Vagina (tissue), 2 donors: Measurements from ENCODE around the gene HSPE1. TPM values are rescaled to one million over a fixed set of nuclear protein-coding genes. Genes with fewer than 3 reads are reported as not detected.

ENCODE experiments used
- DNase-seq, 2 donors: peaks; one replicate each; pipeline ENCODE4 v3.0.0-alpha.2; 2017; ENCODE audit errors: extremely low spot score in 2 of 2
- H3K27ac ChIP-seq: fragments of 200-600 bp; sonication (generic); one replicate; pipeline ENCODE4 v1.5.1; 2019
- H3K27me3 ChIP-seq: fragments of 200-600 bp; sonication (generic); one replicate; pipeline ENCODE4 v1.5.1; 2019
- H3K36me3 ChIP-seq, 2 donors: fragments of 200-600 bp; sonication (generic); one replicate each; pipeline ENCODE4 v1.5.1; 2017 to 2019
- H3K4me1 ChIP-seq: fragments of 200-600 bp; sonication (generic); one replicate; pipeline ENCODE4 v1.5.1; 2019
- H3K4me3 ChIP-seq, 2 donors: fragments of 200-600 bp; sonication (generic); 1 replicate in 1 of 2; 2 replicates in 1 of 2; pipeline ENCODE4 v1.5.1; 2016 to 2019
- H3K9me3 ChIP-seq: fragments of 200-600 bp; sonication (generic); one replicate; pipeline ENCODE4 v1.5.1; 2019
- POLR2A ChIP-seq, 2 donors: fragments of 450-650 bp; IDR thresholded peaks; one replicate each; pipeline ENCODE4 v1.6.1; 2017; ENCODE audit warnings: antibody characterized with exemption in 2 of 2, mild to moderate bottlenecking in 2 of 2, moderate library complexity in 2 of 2
- POLR2AphosphoS5 ChIP-seq, 2 donors: sonication (generic); formaldehyde crosslinking; IDR thresholded peaks; one replicate each; pipeline ENCODE4 v1.9.0; 2017; ENCODE audit warnings: antibody characterized with exemption in 2 of 2, mild to moderate bottlenecking in 2 of 2, low read depth in 1 of 2; ENCODE audit not compliant: insufficient read depth in 1 of 2
- intact Hi-C: fragments of 100-400 bp; cut with DNase I; formaldehyde crosslinking; loops from one replicate; pipeline ENCODE4 v1.15.1; 2023
- total RNA-seq: library from RNA; depleted of rRNA; stranded (reverse); fragments of >200 nt; gene quantifications from one replicate; pipeline ENCODE4 v1.2.3, GENCODE V29; 2016
- TF ChIP-seq, protein P1 (sequence below), 3 experiments: fragments of 450-650 bp in 2 of 3; fragments of 200-600 bp in 1 of 3; sonication (generic) in 1 of 3; IDR thresholded peaks; one replicate each; pipeline ENCODE4 v1.5.1; 2017 to 2019; ENCODE audit warnings: antibody characterized with exemption in 3 of 3, mild to moderate bottlenecking in 2 of 3, moderate library complexity in 2 of 3

Gene HSPE1
- total RNA-seq, 1 donor from 2014 or later = 39.0 TPM

DNA sequence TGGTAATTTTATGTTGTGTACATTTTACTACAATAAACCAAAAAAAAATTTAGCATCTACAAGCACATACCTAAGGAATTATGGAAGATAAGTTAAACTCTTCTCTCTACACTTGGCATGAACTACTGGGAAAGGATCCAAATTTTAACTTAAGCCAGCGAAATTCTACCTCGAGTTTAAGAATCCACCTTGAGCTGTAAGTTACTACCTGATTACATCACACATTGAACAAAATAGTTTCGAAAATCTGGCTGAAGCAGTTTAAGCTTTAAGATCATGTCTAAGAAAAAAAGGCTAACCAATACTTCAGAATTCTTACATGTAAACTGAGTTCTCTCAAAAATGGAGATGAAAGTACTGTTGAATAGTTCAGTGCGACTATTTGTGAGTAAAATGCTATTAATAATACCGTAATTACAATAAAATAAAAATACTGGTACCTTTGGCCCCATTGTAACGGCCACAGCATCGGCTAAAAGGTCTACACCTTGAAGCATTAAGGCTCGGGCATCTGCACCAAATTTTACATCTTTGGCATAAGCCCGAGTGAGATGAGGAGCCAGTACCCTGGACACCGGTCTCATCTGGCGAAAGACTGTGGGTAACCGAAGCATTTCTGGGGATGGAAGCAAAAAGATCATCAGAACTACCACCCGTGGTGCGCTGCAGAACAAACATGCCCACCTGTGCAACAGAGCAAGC is 1.8 kb upstream of the HSPE1 start:
- TF ChIP-seq, protein P1, sequence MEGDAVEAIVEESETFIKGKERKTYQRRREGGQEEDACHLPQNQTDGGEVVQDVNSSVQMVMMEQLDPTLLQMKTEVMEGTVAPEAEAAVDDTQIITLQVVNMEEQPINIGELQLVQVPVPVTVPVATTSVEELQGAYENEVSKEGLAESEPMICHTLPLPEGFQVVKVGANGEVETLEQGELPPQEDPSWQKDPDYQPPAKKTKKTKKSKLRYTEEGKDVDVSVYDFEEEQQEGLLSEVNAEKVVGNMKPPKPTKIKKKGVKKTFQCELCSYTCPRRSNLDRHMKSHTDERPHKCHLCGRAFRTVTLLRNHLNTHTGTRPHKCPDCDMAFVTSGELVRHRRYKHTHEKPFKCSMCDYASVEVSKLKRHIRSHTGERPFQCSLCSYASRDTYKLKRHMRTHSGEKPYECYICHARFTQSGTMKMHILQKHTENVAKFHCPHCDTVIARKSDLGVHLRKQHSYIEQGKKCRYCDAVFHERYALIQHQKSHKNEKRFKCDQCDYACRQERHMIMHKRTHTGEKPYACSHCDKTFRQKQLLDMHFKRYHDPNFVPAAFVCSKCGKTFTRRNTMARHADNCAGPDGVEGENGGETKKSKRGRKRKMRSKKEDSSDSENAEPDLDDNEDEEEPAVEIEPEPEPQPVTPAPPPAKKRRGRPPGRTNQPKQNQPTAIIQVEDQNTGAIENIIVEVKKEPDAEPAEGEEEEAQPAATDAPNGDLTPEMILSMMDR (IDR thresholded peaks at IDR 0.05) = no peak
- TF ChIP-seq POLR2AphosphoS5 (IDR thresholded peaks at IDR 0.05; ENCODE audit: insufficient read depth in 1 of 2, low read depth in 1 of 2) (no peak), POLR2A (IDR thresholded peaks at IDR 0.05) (no peak)
- DNase-seq = no peak
- Histone ChIP-seq H3K4me1 (peaks cover 53% of the 10 kb centered on the region), H3K36me3 (peaks cover 0 to 43% of the 10 kb centered on the region in 2 donors), H3K9me3 (no peaks in the 10 kb centered on the region), H3K4me3 (peak overlapping the region; percentile 93 to 94), H3K27ac (peak overlapping the region; percentile 100), H3K27me3 (no peaks in the 10 kb centered on the region)
- intact Hi-C loops = no loop called here

DNA sequence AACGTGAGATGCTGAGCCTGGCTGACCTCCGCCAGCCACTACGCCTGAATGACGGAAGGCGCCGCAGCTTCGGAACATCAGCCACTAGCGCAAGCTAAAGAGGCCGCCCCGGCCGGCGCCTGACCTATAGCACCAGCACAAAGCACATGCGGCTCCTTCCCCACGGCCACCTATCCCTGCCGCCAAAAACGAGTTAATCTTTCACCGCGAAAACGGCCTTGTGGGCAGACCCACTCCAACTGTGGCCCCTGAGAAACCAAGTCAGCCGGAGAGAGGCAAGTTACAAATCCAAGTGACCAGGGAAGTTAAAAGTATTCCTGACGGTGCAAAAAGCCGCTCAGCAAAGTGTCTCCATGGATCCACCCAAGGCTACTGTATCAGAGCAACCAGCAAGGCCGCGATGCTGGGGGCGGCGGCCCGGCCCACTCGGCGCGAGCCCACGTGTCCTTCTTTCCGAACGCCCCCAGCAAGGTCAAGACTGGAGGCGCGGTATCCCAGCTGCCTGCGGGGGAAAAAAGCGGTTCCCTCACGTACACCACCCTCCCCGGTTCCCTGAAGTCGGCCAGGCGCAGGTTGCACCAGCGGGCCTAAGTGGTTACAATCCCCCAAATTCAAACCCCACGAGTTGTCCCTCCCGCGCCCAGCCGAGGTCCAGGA is 1.1 kb upstream of the HSPE1 start:
- TF ChIP-seq, protein P1 (IDR thresholded peaks at IDR 0.05) = no peak
- TF ChIP-seq POLR2A (IDR thresholded peaks at IDR 0.05) (no peak), POLR2AphosphoS5 (IDR thresholded peaks at IDR 0.05; ENCODE audit: insufficient read depth in 1 of 2, low read depth in 1 of 2) (no peak)
- Histone ChIP-seq H3K27ac (peak overlapping the region; percentile 100), H3K4me1 (peaks cover 53% of the 10 kb centered on the region), H3K36me3 (peaks cover 0 to 42% of the 10 kb centered on the region in 2 donors), H3K9me3 (no peaks in the 10 kb centered on the region), H3K27me3 (no peaks in the 10 kb centered on the region), H3K4me3 (peak overlapping the region; percentile 93 to 94)
- DNase-seq = peak in 1 of 2 donors; percentile 91
- intact Hi-C loops = no loop called here

DNA sequence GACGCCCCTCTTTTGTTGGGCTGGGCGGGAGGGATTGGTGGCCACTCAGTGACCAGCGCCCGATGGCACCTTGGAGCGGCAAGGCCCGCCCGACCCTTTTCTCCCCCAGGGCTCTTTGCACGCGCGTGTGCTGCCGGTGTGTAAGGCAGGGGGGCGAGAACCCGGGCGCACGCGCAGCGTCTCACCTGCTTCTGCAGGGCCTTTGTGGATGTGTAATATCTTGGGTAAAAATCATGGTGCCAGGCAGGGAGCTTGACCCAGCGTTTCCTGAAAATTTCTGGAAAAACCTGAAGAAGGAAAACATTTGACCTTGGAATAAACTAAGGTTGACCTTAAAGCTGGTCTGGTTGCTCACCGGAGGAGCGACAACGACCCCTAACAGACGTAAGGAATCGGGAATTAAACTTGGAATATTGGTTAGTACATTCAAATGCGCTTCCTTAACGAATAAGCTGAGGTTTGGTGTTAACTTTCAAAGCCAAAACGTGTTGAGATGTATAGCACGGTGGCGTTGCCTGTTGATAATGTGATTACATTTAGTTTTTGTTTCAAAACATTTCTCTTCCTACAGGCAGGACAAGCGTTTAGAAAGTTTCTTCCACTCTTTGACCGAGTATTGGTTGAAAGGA is 438 bp downstream of the HSPE1 start:
- H3K9me3 ChIP-seq = no peaks in the 10 kb centered on the region
- H3K27me3 ChIP-seq = no peaks in the 10 kb centered on the region
- H3K4me3 ChIP-seq = peak overlapping the region; percentile 93 to 94
- DNase-seq = peak in 1 of 2 donors; percentile 89
- TF ChIP-seq POLR2A (IDR thresholded peaks at IDR 0.05) (no peak), POLR2AphosphoS5 (IDR thresholded peaks at IDR 0.05; ENCODE audit: insufficient read depth in 1 of 2, low read depth in 1 of 2) (no peak)
- TF ChIP-seq, protein P1 (IDR thresholded peaks at IDR 0.05) = no peak
- H3K27ac ChIP-seq = peak overlapping the region; percentile 100
- peaks cover 51% of the 10 kb centered on the region for H3K4me1 ChIP-seq
- intact Hi-C loops = loop anchor here (5.0 to 10.0 kb wide), 2 partner anchors 48 to 204 kb away; partner anchors contain the start of genes COQ10B and MARS2
- H3K36me3 ChIP-seq = peaks cover 0 to 27% of the 10 kb centered on the region in 2 donors

DNA sequence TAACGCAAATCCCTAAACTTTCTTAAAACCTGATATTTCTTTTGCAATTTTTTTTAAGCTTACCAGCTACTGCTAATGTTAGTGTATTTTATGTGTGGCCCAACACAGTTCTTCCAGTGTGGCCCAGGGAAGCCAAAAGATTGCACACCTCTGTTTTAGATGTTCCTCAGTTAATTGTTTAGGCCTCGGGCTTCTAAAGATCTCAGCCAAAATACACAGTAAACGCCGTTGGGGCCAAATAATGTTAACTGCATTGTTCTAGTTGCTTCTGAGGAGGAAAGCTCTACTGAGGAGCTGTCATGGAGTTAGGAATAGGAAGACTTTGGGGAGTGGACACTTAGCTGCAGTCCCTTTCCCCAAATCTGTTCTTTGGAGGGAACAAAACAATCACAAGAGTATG is 2.0 kb downstream of the HSPE1 start:
- no peak for DNase-seq
- no peak overlapping the region for H3K4me3 ChIP-seq
- H3K27me3 ChIP-seq = no peaks in the 10 kb centered on the region
- no peaks in the 10 kb centered on the region for H3K9me3 ChIP-seq
- H3K27ac ChIP-seq = peak overlapping the region; percentile 100
- no peak for TF ChIP-seq POLR2AphosphoS5 (IDR thresholded peaks at IDR 0.05; ENCODE audit: insufficient read depth in 1 of 2, low read depth in 1 of 2)
- TF ChIP-seq POLR2A (IDR thresholded peaks at IDR 0.05) = no peak
- TF ChIP-seq, protein P1 (IDR thresholded peaks at IDR 0.05) = no peak
- intact Hi-C loops = loop anchor here (5.0 to 10.0 kb wide), 2 partner anchors 50 to 203 kb away; partner anchors contain the start of genes COQ10B and MARS2
- peaks cover 0 to 11% of the 10 kb centered on the region in 2 donors for H3K36me3 ChIP-seq
- peaks cover 35% of the 10 kb centered on the region for H3K4me1 ChIP-seq
